CD1c-positive myeloid dendritic cell (primary cell): ENCODE data around the gene MTCL3.

Experiments used
- DNase-seq: peaks from one replicate; pipeline ENCODE4 v3.0.0-alpha.2; 2016; ENCODE audit errors: extremely low spot score

MTCL3 gene

GRCh38 chr6:127515234-127515793 is 3.8 kb downstream of the MTCL3 start:
- DNase-seq: peak; percentile 11

GRCh38 chr6:127514773-127515227 is 4.3 kb downstream of the MTCL3 start:
- DNase-seq: peak; percentile 42

- DNase-seq: peak; percentile 41
These were observed 4.9 kb downstream of the MTCL3 start for GRCh38 chr6:127514179-127514772.

GRCh38 chr6:127513425-127513824 is 5.7 kb downstream of the MTCL3 start:
- no peak for DNase-seq

- DNase-seq: no peak
These were observed 8.3 kb downstream of the MTCL3 start for GRCh38 chr6:127510876-127511275.

- no peak for DNase-seq
These were observed 12.2 kb downstream of the MTCL3 start for GRCh38 chr6:127506894-127507293.

GRCh38 chr6:127503022-127503421 is 16.1 kb downstream of the MTCL3 start:
- no peak for DNase-seq

- no peak for DNase-seq
These were observed 21.7 kb downstream of the MTCL3 start for GRCh38 chr6:127497410-127497809.

- DNase-seq: no peak
These were observed 22.7 kb downstream of the MTCL3 start for GRCh38 chr6:127496471-127496870.

GRCh38 chr6:127494240-127494767 is 24.8 kb downstream of the MTCL3 start:
- DNase-seq: no peak

GRCh38 chr6:127489248-127489647 is 29.9 kb downstream of the MTCL3 start:
- no peak for DNase-seq

- DNase-seq: no peak
These were observed 32.2 kb downstream of the MTCL3 start for GRCh38 chr6:127486934-127487333.

- DNase-seq: peak; percentile 62
These were observed 34.8 kb downstream of the MTCL3 start for GRCh38 chr6:127484212-127484863.

GRCh38 chr6:127483399-127484055 is 35.6 kb downstream of the MTCL3 start:
- DNase-seq: no peak

- DNase-seq: no peak
These were observed 36.8 kb downstream of the MTCL3 start for GRCh38 chr6:127482325-127482724.

GRCh38 chr6:127481628-127482027 is 37.5 kb downstream of the MTCL3 start:
- DNase-seq: no peak

GRCh38 chr6:127481111-127481510 is 38.0 kb downstream of the MTCL3 start:
- DNase-seq: no peak

GRCh38 chr6:127477658-127478057 is 41.5 kb downstream of the MTCL3 start:
- DNase-seq: no peak

- DNase-seq: no peak
These were observed 43.3 kb downstream of the MTCL3 start for GRCh38 chr6:127475823-127476176.

GRCh38 chr6:127475135-127475822 is 43.9 kb downstream of the MTCL3 start:
- no peak for DNase-seq

GRCh38 chr6:127471379-127472255 is 47.5 kb downstream of the MTCL3 start:
- DNase-seq: peak; percentile 13
